Activated naive CD4-positive, alpha-beta T cell treated with anti-CD3 and anti-CD28 coated beads, Interleukin-2, amount 50 U/mL, for 16 hours (primary cell): ENCODE results near the gene ABCA4.
"Not testable (repeated sequence)": the region's sequence is repeated elsewhere in the genome, so short reads cannot be mapped to it uniquely, and the experiment has no call there.

Experiments used
- DNase-seq: peaks from one replicate; pipeline ENCODE4 v3.0.0-alpha.2; 2020

The ABCA4 gene

DNA sequence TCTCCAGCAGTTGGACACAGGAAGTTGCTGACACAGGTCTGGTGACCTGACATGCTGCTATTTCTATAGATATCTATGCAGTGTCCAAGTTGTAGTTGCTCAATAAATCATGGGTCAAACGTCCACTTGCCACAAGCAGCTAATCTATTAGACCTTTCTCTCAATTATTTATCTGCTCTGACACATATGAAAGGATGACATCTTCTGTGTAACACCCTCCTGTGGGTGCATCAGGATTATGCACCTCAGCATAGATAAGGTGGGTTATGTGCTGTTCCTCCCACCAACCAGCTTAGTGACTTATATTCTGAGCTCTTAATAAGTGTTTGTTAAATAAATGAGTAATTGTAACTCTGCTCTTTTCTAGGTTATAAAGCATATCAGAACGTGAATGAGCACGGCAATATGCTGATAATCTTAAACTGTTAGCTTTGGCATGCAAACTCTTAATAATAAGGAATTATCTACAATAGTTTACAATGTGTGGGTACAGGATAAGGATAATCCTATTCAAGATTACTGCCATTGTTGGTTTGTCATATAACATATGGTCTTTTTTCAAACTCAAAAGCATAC is 121.0 kb downstream of the ABCA4 start:
- DNase-seq: no peak

DNA sequence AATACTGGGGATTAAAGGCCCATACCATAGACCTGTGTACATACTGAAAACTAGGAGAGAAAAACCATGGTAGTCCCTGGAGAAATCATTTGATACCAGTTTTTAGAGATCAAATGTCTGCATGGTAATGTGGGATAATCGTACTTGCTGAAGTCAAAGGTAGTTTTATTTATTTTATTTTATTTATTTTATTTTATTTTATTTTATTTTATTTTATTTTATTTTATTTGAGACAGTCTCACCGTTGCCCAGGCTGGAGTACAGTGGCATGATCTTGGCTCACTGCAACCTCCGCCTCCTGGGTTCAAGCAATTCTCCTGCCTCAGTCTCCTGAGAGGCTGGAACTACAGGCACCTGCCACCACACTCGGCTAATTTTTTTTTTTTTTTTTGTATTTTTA is 122.4 kb downstream of the ABCA4 start:
- not testable (repeated sequence) for DNase-seq

DNA sequence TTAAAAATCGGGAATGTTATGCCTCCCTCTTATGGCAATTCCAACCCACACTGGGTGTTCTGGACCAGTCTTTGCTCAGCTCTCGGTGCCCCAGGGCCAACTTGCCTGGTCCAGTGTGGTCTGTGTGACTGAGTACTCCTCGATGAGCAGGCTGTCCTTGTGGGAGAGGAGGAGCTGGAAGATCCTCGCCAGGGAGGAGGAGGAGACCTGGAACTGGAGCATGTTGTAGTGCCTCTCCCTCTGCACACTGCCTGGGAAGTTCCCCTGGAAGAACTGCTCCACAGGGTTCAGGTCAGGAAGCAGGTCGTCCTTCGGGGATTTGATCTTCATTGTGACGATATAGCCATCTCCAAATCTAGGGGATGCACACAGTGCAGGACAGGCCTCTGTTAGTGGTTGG is 123.2 kb downstream of the ABCA4 start:
- DNase-seq: no peak

DNA sequence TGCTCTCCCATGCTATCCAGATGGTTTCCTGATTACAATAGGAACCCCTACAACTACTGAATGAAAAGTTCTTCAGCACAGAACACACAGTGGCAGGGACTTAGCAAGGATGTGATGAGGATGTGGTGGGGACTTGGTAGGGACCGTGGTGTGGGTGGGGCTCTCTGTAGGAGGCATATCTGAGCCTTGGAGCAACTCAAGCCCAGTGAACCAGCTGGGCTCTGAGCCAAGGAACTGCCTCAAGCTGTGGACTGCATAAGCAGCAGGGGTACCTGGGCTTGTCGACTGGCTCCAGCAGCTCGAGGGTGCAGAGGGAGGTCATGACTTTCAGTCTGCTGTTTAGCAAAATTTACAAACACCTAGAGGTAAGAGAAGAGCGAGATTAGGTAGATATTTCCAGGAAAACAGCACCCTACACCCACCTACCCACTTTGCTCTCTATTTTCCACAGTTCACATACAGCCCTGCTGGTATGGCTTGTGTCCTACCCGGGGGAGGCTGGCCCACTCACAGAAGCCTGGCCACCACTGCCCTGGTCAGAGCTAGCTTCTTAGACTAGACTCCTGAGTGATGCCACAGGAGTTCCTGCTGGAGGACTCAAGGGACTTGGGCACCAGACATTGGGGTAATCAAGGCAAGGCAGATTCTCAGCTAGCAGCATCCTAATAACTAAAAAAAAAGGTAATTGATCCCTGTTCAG is 125.0 kb downstream of the ABCA4 start:
- no peak for DNase-seq

DNA sequence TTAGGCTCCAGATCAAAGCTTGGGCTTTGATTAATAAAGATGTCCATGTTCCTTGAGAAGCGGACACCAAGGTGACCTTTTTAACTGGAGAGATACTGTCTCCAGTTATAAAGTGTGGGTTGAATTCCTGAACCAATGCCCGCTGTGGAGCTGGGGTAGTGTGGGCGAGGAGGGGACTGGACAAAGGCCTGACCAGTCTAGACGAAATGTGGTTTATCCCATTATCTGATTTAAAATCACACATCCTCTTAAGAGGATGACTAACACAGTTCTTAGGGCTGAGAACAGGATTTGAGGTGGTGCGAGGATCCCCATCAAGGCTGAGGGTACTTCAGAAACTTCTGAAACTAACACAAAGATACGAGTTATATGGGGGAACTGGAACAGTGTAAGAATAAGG is 127.2 kb downstream of the ABCA4 start:
- no peak for DNase-seq

DNA sequence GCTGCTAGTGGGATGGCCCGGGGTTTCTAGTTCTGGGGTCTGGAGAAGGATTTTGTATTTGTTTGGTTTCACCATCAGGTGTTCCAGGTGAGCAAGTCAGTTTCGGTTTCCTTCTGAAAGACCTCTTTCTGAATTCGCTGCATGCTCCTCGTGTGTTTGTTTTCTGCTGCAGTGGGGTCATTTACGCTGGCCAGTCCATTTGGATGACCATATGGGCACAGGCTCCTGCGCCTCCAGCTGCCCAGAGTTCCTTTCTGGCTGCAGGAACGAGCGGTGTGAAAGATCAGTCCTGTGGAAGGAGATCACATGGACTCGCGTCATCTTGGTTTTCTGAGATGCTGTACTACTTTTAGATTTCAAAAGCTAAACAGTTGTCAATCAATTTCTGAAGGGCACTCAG is 128.0 kb downstream of the ABCA4 start:
- DNase-seq: no peak

DNA sequence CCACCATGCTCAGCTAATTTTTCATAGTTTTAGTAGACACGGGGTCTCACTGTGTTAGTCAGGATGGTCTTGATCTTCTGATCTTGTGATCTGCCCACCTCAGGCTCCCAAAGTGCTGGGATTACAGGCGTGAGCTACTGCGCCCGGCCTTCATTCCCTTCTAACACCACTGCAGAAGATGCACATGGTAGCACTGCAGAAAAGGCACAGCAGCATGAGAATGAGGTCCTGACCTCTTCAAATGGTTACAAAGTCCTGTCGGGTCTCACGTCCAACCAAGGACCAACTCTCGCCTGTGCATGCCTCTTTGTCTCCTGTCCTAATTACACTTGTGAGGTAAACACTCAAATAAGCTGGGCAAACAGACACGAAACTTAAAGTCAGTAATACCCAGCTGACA is 128.8 kb downstream of the ABCA4 start:
- no peak for DNase-seq

DNA sequence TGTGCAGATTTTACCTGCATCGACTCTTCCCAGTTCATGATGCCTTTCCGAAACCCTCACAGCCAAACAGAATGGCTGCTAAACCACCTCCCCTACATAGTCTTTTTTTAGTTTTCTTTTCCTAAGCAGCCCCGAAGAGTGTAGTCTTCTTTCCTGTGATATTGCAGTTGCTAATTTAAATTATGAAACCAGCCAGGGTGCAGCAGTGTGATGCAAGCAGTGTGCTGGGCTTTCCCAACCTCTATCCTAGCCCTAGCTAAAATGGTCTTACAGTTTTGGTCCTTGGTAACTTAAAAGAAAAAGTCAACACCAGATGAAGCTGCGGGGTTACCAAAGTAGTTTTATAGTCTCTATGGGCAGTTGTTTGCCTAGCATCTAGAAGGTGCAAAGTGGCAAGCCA is 129.7 kb downstream of the ABCA4 start:
- DNase-seq: no peak

DNA sequence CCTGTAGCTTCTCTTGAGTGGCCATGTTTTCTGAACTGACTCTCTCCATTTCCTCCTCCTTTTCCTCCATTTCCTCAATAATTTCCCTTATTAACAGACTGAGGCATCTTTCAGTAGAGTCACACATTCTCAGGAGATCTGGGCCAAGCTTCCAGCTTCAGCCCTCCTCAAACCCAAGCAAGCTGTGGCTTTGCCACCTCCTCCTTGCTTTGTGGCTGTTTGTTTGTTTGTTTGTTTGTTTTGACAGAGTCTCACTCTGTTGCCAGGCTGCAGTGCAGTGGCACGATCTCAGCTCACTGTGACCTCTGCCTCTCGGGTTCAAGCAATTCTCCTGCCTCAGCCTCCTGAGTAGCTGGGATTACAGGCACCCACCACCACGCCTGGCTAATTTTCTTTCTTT is 130.5 kb downstream of the ABCA4 start:
- not testable (repeated sequence) for DNase-seq

DNA sequence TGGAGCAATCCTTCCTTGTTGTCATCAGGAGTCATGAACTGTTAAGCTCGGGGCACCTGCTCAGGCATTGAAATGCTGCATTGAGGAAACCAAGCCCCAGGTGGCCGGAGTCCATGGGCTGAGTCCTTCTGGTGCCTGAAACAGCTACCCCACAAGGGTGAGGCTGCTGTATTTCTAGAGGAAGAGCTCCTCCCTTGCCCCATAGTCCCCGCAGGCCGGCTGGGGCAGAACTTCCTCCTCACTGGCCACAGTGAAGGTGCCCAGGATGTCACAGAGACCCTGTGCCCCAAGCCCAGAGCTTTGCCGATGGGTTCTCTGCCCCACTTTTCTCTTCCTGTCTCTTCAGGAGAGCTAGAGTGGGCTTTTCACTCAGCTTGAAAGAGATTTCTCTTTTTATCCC is 130.9 kb downstream of the ABCA4 start:
- no peak for DNase-seq

DNA sequence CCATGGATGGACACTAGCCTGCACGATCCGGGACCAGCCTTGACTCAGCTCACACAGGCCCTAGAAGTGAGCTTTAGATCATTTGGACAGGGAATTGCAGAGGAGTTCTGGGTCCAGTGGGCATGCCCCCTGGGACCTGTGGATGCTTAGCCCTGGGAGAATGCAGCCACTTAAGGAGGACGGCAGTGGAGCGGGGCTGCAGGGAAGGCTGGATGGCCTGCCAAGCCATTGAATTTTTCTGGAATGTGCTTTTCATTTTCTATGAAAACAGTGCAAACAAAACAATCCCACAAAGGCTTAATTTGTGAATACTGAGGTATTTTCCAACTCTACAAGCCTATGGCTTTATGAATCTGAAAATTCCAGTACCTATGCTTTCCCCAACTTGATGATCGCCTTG is 131.3 kb downstream of the ABCA4 start:
- DNase-seq: no peak

DNA sequence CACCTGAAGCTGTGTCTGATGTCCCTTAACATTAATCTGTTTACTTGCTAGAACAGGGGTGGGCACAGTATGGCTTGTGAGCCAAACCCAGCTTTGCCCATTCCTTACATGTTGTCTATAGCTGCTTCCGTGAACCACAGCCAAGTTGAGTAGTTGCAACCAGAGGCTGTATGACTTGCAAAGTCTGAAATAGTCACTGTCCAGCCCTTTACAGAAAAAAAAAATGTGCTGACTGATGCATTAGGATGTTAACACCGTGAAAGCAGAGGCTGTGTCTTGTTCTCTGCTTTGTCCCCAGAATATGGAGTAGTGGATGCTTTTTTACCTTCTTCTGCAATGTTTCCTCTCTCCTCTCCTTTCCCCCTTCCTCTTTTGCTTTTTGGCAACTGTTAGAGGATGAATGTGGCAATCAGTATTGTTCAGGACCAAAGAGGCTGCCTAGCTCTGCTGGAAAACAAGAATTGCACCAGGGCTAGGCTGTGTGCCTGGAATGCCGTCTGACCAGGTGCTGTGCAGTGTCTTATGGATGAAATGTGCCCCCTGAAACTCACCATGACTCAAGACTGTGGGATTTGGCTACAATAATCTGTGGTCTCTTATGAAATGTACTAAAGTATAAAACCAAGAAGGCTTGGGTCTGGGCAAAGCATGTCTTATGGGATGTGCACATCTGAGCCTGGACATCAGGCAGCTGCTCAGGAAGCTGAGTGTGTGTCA is 132.2 kb downstream of the ABCA4 start:
- DNase-seq: no peak

DNA sequence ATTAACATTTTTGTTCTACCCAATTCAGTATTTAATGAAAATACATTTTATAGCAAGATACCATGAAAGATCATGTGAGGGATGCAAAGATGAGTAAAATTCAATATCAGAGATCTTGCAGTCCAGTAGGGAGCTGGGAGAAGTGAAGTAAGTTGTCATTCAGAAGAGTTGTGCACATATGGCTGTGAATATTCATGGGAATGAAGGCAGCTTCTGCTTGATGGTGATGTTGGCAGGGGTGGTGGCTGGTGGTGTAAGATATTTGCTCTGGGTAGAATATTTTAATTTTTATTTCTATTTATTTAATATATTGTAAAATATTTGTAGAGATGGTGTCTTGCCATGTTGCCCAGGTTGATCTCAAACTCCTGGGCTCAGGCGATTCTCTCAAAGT is 139.7 kb downstream of the ABCA4 start:
- DNase-seq: no peak

DNA sequence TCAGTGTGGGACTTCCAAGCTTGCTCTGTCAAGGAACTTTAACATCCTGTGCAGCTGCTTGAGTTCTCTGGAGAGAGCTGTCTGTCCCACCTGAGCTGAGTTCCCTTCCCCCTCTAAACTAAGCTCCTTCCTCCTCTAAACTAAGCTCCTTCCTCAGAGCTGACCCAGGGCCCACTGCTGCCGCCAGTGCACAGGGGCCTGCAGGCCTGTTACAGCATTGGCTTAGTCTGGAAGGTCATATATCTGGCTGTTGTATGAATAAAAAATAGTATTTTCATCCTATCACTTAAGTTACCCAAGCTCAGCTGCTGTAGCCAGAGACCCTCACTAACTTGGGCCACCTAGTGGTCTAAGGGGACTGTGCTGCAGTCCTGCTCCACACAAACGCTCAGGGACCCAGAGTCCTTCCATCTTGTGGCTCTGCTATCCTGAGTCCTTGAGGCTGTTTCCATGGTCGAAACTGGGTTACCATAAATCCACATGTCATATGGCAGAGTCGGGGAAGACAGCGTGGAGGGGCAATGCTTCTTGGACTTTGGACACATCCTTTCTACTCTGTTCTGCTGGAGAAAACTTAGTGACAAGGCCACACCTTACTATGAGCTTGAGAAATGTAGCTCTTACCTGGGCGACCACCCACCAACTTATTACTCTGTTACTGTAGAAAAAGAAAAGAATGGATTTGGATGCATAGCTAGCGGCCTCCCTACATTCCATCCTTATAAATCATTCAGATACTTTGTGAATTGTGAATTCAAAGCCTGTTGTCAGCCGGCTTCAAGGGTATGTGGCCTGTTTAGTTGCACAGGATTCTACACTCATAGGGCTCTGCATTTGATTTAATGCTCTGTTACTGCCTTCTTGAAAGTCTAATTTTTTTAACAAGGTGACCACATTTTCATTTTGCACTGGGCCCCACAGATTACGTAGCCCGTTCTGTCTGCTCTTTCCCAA is 140.4 kb downstream of the ABCA4 start:
- no peak for DNase-seq

DNA sequence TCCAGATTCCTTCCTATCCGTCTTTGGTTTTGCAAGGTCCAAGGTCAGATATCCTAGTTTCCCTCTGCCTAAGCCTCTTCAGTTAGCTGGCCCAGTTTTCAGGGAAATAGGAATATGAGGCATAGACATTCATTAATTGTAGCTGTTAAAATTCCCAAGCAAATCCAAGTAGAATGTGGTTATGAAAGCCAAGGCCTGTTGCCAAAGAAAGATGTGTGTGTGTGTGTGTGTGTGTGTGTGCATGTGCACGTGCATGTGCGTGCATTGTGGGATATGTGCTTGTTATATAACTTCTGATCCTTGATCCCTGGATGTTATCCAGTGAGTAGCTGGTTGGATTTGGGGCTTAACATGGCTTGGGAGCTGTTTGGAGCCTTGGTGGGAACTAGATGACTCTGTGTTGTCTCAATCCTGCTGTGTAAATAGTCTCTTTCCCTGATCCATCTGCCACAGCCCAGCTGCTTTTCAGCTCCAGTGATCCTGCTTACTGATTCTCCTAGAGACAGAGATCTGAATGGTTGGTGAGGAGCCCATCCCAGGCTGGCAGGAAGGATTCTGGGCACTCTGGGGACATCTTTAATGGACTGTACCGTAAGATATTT is 141.1 kb downstream of the ABCA4 start:
- DNase-seq: no peak

DNA sequence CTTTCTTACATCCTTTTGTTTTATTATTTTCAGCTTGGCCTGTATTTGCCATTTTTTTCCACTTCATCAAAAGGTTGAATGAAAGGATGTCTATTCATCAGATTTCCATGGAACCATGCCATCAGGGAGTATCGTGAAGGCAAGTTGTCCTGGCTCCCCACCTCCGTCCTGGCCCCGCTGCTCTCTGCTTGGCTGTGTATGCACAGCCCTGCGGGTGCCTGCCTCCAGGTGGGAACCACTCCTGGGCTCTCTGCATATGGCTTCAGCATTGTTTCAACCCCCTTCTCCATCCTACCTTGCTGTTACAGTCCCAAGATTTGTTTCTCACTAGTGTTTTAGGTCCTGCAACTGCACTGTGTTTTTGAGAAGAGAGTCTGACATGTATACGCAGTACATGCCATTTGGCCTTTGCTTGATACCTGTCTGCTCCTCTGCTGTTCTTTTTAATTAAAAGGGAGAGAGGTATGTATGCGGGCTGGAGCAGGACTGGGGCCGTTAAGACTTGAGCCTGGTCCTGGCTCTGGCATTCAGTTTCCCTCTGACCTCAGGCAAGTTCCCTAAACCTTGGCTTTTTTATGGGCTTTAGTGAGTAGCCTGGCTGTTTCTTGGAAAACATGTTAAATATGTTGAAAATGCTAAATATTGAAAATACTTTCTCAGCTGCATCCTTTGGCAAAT is 141.8 kb downstream of the ABCA4 start:
- DNase-seq: no peak

DNA sequence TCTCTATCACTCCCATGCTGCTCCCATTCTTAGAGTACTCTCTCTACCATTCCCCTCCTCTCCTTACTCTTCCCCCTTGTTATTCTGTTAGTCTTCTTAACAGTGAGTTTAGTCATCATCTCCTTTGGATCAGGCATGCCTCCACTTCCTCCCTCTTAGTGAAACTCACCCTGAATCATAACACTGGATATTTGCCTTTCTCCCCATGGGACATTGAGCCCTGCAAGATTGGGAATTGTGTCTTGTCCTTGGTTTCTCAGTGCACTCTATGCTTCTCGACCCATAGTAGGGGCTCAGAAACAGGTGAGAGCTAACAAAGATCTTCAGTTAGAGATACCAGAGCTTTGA is 143.4 kb downstream of the ABCA4 start:
- DNase-seq: no peak

DNA sequence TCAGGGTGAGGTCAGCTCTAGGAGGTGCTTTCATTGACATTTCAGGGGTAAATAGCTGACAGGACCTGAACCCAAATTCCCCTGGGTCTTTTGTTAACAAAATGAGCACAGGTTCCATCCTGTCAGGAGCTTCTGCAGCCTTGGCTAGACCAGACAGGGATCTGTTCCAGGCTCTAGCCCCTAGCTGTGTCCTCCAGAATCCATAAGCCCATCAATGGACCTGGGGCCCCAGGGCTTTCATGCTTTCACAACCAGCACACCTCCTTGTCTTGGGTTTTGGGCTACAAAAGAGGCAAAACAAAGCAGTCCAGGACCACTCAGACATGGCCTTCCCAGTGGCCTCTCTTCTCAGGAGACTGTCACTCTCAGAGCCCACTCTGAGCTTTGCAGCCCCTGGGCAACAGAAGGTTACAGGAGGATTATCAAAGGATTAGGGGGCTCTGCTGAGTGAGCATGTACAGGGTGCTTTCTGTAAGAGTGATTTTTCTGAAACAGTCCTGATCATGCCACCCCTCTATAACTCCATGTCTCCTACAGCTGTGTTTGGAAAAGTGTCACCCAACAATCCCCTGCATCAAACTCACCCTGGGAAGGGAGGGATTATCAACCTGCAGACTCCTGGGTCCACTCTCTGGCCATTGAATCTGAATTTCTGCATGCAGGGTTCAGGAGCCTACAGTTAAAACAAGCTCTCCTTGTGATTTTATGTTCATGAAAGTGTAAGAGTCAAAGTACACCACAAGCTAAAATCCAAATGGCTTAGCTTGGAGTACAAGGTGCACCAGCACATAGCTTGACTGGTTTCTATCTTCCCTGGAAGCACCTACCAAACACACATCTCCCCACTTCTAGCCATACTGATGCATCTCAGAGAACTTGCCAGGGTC is 144.0 kb downstream of the ABCA4 start:
- DNase-seq: no peak

DNA sequence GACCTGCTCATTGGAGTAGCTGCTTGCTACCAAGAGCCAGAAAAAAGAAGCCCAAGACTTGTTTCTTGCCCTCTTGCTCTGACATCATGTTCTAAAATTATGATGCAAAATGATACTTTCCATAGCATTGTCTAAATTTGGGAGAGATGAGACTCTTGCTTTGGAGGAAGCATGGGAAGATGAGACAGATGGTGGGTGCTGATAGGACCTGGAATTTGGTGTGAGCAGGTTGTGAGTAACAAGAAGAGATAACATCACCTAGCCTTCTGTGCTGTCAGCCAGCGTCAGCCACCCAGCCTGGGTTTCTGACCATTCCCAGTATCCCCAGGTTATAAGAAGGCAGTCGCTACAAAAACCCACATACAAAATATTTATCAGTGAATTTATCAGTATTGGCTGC is 144.7 kb downstream of the ABCA4 start:
- DNase-seq: no peak

DNA sequence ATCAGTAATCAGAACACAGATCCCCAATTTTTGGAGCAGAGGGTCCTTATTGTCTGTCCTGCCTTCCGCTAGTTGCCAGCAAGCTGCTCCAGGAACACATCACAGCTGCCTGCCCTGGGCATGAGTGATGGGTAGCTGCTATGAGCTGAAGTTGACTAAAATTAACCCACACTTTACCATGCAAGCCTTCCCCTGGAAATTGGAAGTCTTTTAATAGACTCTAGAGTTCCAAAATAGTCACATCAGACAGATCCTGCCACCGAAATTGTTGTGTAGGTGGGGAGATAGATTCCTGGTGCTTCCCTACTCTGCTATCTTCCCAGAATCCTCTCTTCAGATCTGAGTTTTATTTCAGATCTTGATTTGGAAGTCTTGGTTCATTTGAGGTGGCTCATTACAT is 148.6 kb downstream of the ABCA4 start:
- DNase-seq: no peak

DNA sequence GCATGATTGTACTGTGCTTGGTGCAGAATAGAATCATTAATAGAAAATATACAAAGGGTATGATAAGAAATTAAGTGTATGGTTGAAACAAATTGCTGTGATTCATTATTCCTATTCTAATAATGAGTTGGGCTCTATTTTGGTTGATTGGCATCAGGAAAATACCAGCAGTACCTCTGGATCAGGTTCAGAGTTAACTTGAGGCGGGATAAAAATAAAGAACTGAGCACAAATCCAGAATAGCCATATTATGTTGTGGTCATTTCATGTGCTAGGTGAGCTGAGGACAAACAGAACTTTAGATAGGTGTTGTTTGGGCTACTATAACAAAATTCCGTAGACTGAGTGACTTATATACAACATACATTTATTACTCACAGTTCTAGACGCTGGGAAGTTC is 151.1 kb downstream of the ABCA4 start:
- no peak for DNase-seq
